Transverse colon (tissue), 4 donors: ENCODE results near the gene GM2A.

ENCODE experiments used
- CTCF ChIP-seq, 5 experiments: fragments of 200-600 bp in 3 of 5; fragments of 450-650 bp in 2 of 5; sonication (generic) in 3 of 5; IDR thresholded peaks; 1 replicate in 2 of 5; 2 replicates in 3 of 5; pipeline ENCODE4 v1.5.1; 2016 to 2017; ENCODE audit warnings: antibody characterized with exemption in 5 of 5, inconsistent platforms in 3 of 5, mild to moderate bottlenecking in 2 of 5, moderate library complexity in 1 of 5
- EP300 ChIP-seq: sonication (generic); formaldehyde crosslinking; IDR thresholded peaks from one replicate; pipeline ENCODE4 v1.6.1; 2017; ENCODE audit warnings: antibody characterized with exemption, low read depth
- POLR2AphosphoS5 ChIP-seq, 3 donors: sonication (generic); formaldehyde crosslinking; IDR thresholded peaks; one replicate each; pipeline ENCODE4 v1.6.1; 2016; ENCODE audit warnings: antibody characterized with exemption in 3 of 3

GRCh38 chr5:151267491-151268260 lies 14.7 kb downstream of the GM2A start:
- TF ChIP-seq CTCF (IDR thresholded peaks at IDR 0.05), result no peak
- no peak for TF ChIP-seq EP300
- TF ChIP-seq POLR2AphosphoS5 (IDR thresholded peaks at IDR 0.05), result no peak
